ENCODE measurements around the gene NUP37. TPM values are rescaled to one million over a fixed set of nuclear protein-coding genes. Genes with fewer than 3 reads are reported as not detected.
A peak's percentile ranks its signal among the peaks of the same experiment; 100 is the strongest.

Gene NUP37
- total and polyA plus RNA-seq, 2 of the 13 experiments (the other 11 are each of a cell fraction or from before 2014, with no cell fraction given): 50.6 to 80.1 TPM

DNA sequence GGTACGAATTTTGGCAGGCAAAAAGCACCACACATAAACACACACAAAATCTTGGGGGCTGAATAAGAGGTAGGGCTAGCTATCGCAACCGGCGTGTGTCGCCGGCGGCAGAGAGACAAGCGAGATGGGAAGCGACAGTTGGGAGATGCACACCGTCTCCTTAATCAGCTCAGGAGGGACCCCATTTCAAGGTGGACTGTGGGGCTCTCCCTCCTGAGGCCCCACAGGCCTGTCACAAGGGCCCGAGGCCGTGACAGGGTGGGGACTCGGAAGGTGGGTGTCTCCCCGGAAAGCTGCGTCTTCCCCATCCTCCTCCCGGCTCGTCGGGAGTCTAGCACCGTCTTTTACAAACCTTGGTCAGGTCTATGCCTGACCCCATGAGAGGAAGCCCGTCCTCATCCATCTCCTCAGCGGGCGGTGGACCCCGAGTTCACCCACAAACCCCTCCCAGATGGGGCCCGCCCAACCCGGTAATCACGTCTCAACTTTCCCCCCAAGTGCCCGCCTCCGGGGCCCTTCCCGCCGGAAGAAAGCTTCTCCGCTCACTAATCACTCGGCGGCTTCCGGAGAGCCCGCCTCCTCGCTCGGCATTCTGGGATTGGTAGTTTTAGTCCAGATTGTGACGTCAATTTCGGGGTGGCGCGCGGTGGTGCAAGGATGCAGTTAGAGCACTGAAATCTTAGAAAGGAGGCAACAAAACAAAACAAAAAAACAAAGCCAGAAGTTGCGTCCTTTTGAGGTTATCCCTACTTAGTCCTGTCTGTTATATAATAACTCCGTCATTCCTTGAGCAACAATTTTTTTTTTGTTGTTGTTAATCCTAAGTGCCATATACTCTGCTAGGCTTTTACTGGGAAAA, 58.1 kb downstream of the NUP37 start, which contains the start of gene WASHC3 (continued):
- TF ChIP-seq ZMYM3 (CRISPR knock-in tag; IDR thresholded peaks at IDR 0.05) (no peak), FOXC1 (CRISPR knock-in tag; IDR thresholded peaks at IDR 0.05; ENCODE audit: borderline replicate concordance) (0 out of 2 replicates have a peak, but pooled peaks have one; percentile 29), ZNF354B (CRISPR knock-in tag; IDR thresholded peaks at IDR 0.05) (no peak), RBFOX2 (IDR thresholded peaks at IDR 0.05; ENCODE audit: low read depth, low read length) (peak; percentile 59; the same call in 1 of the 2 replicates), ZNF468 (CRISPR knock-in tag; IDR thresholded peaks at IDR 0.05) (no peak), ZNF652 (CRISPR knock-in tag; IDR thresholded peaks at IDR 0.05; ENCODE audit: borderline replicate concordance, low read depth) (no peak), PHF8 (CRISPR knock-in tag; IDR thresholded peaks at IDR 0.05) (peak; percentile 79), ZBTB7B (CRISPR knock-in tag; IDR thresholded peaks at IDR 0.05) (peak; percentile 44; the same call in 1 of the 2 replicates), ZNF841 (CRISPR knock-in tag; IDR thresholded peaks at IDR 0.05; ENCODE audit: borderline replicate concordance) (no peak), ZNF761 (CRISPR knock-in tag; conservative IDR thresholded peaks at IDR 0.05) (0 out of 2 replicates have a peak, but pooled peaks have one; percentile 47), ZNF75D (CRISPR knock-in tag; IDR thresholded peaks at IDR 0.05; ENCODE audit: borderline replicate concordance) (no peak), IKZF1 (IDR thresholded peaks at IDR 0.05) (no peak), KMT2B (CRISPR knock-in tag; IDR thresholded peaks at IDR 0.05) (0 out of 2 replicates have a peak, but pooled peaks have one; percentile 42), ZKSCAN8 (CRISPR knock-in tag; IDR thresholded peaks at IDR 0.05; ENCODE audit: borderline replicate concordance) (no peak), ZFY (CRISPR knock-in tag; IDR thresholded peaks at IDR 0.05) (peak; percentile 88), RFXANK (CRISPR knock-in tag; IDR thresholded peaks at IDR 0.05) (no peak), HOXA5 (CRISPR knock-in tag; IDR thresholded peaks at IDR 0.05) (peak; percentile 46; the same call in 1 of the 2 replicates), PHF20 (CRISPR knock-in tag; IDR thresholded peaks at IDR 0.05) (peak; percentile 63), POLR2AphosphoS5 (IDR thresholded peaks at IDR 0.05; ENCODE audit: low read depth, low read length) (peak; percentile 77), ZNF556 (CRISPR knock-in tag; IDR thresholded peaks at IDR 0.05; ENCODE audit: borderline replicate concordance) (no peak), RXRA (CRISPR knock-in tag; IDR thresholded peaks at IDR 0.05) (0 out of 2 replicates have a peak, but pooled peaks have one; percentile 19)
- TF ChIP-seq, protein P1, sequence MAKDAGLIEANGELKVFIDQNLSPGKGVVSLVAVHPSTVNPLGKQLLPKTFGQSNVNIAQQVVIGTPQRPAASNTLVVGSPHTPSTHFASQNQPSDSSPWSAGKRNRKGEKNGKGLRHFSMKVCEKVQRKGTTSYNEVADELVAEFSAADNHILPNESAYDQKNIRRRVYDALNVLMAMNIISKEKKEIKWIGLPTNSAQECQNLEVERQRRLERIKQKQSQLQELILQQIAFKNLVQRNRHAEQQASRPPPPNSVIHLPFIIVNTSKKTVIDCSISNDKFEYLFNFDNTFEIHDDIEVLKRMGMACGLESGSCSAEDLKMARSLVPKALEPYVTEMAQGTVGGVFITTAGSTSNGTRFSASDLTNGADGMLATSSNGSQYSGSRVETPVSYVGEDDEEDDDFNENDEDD (CRISPR knock-in tag; IDR thresholded peaks at IDR 0.05; ENCODE audit: borderline replicate concordance): peak; percentile 37; the same call in 1 of the 2 replicates
- TF ChIP-seq, protein P2, sequence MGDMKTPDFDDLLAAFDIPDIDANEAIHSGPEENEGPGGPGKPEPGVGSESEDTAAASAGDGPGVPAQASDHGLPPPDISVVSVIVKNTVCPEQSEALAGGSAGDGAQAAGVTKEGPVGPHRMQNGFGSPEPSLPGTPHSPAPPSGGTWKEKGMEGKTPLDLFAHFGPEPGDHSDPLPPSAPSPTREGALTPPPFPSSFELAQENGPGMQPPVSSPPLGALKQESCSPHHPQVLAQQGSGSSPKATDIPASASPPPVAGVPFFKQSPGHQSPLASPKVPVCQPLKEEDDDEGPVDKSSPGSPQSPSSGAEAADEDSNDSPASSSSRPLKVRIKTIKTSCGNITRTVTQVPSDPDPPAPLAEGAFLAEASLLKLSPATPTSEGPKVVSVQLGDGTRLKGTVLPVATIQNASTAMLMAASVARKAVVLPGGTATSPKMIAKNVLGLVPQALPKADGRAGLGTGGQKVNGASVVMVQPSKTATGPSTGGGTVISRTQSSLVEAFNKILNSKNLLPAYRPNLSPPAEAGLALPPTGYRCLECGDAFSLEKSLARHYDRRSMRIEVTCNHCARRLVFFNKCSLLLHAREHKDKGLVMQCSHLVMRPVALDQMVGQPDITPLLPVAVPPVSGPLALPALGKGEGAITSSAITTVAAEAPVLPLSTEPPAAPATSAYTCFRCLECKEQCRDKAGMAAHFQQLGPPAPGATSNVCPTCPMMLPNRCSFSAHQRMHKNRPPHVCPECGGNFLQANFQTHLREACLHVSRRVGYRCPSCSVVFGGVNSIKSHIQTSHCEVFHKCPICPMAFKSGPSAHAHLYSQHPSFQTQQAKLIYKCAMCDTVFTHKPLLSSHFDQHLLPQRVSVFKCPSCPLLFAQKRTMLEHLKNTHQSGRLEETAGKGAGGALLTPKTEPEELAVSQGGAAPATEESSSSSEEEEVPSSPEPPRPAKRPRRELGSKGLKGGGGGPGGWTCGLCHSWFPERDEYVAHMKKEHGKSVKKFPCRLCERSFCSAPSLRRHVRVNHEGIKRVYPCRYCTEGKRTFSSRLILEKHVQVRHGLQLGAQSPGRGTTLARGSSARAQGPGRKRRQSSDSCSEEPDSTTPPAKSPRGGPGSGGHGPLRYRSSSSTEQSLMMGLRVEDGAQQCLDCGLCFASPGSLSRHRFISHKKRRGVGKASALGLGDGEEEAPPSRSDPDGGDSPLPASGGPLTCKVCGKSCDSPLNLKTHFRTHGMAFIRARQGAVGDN (CRISPR knock-in tag; IDR thresholded peaks at IDR 0.05): peak; percentile 76
- TF ChIP-seq, protein P3, sequence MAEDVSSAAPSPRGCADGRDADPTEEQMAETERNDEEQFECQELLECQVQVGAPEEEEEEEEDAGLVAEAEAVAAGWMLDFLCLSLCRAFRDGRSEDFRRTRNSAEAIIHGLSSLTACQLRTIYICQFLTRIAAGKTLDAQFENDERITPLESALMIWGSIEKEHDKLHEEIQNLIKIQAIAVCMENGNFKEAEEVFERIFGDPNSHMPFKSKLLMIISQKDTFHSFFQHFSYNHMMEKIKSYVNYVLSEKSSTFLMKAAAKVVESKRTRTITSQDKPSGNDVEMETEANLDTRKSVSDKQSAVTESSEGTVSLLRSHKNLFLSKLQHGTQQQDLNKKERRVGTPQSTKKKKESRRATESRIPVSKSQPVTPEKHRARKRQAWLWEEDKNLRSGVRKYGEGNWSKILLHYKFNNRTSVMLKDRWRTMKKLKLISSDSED (CRISPR knock-in tag; IDR thresholded peaks at IDR 0.05): no peak
